WTC11 (cell line): ENCODE measurements around the gene RND1. TPM values are rescaled to one million over a fixed set of nuclear protein-coding genes. Genes with fewer than 3 reads are reported as not detected.
A peak's percentile ranks its signal among the peaks of the same experiment; 100 is the strongest.
"Not testable (repeated sequence)": the region's sequence is repeated elsewhere in the genome, so short reads cannot be mapped to it uniquely, and the experiment has no call there.

Source experiments
- ATAC-seq: fragments of 200-7000 bp; cut with Tn5 transposase; 2 replicates; pipeline ENCODE4 v1.10.0; 2021; ENCODE audit warnings: mild to moderate bottlenecking, moderate library complexity
- CTCF ChIA-PET: fragments of 300-600 bp; sonication (Branson Sonifier 250); formaldehyde crosslinking; loops from one replicate; lab custom pipeline; 2021; ENCODE audit warnings: antibody characterized with exemption; lab: Charles Lee
- POLR2A ChIA-PET: fragments of 350-600 bp; sonication (Branson Sonifier 250); formaldehyde crosslinking; loops from one replicate; lab custom pipeline; 2021; ENCODE audit warnings: antibody characterized with exemption; lab: Charles Lee
- DNase-seq: peaks from one replicate; pipeline ENCODE4 v3.0.0; 2021; ENCODE audit warnings: low spot score
- H3K27ac Mint-ChIP-seq: 2 replicates; pipeline ENCODE4 v1.8.0; 2021; ENCODE audit warnings: mixed read lengths
- H3K27me3 Mint-ChIP-seq: 2 replicates; pipeline ENCODE4 v1.8.0; 2021; ENCODE audit warnings: low read depth, mild to moderate bottlenecking, moderate library complexity, mixed read lengths
- H3K36me3 Mint-ChIP-seq: 2 replicates; pipeline ENCODE4 v1.8.0; 2021; ENCODE audit warnings: mixed read lengths
- H3K4me1 Mint-ChIP-seq: 2 replicates; pipeline ENCODE4 v1.8.0; 2022; ENCODE audit warnings: mixed read lengths
- H3K4me3 Mint-ChIP-seq: 2 replicates; pipeline ENCODE4 v1.8.0; 2021; ENCODE audit warnings: mild to moderate bottlenecking, moderate library complexity, mixed read lengths
- H3K9me3 Mint-ChIP-seq: 2 replicates; pipeline ENCODE4 v1.8.0; 2021; ENCODE audit warnings: mixed read lengths
- CBFB ChIP-seq: sonication (generic); formaldehyde crosslinking; IDR thresholded peaks from 2 replicates; pipeline ENCODE4 v1.8.1; 2022; ENCODE audit warnings: mild to moderate bottlenecking, low read depth, missing genetic modification reagents
- EMX1 ChIP-seq: fragments of 250-450 bp; sonication (Bioruptor Pico); IDR thresholded peaks from 2 replicates; pipeline ENCODE4 v1.8.0; 2021; ENCODE audit warnings: mild to moderate bottlenecking
- ETV6 ChIP-seq: sonication (generic); formaldehyde crosslinking; IDR thresholded peaks from 2 replicates; pipeline ENCODE4 v1.8.1; 2022; ENCODE audit warnings: mild to moderate bottlenecking, missing genetic modification reagents
- GABPB1 ChIP-seq: sonication (generic); formaldehyde crosslinking; IDR thresholded peaks from 2 replicates; pipeline ENCODE4 v1.8.1; 2023; ENCODE audit warnings: mild to moderate bottlenecking, missing genetic modification reagents
- GRHL2 ChIP-seq: fragments of 250-450 bp; sonication (Bioruptor Pico); IDR thresholded peaks from 2 replicates; pipeline ENCODE4 v1.8.0; 2022; ENCODE audit warnings: mild to moderate bottlenecking, moderate library complexity; ENCODE audit not compliant: insufficient replicate concordance, severe bottlenecking
- PRRX2 ChIP-seq: fragments of 250-450 bp; sonication (Bioruptor Pico); IDR thresholded peaks from 2 replicates; pipeline ENCODE4 v1.8.0; 2021; ENCODE audit warnings: mild to moderate bottlenecking
- TEAD4 ChIP-seq: sonication (generic); formaldehyde crosslinking; IDR thresholded peaks from 2 replicates; pipeline ENCODE4 v1.8.0; 2022; ENCODE audit warnings: mild to moderate bottlenecking, missing genetic modification reagents
- ZBTB21 ChIP-seq: sonication (generic); formaldehyde crosslinking; IDR thresholded peaks from 2 replicates; pipeline ENCODE4 v1.8.1; 2023; ENCODE audit warnings: mild to moderate bottlenecking, missing genetic modification reagents, borderline replicate concordance
- ZNF423 ChIP-seq: fragments of 250-450 bp; sonication (Bioruptor Pico); IDR thresholded peaks from 2 replicates; pipeline ENCODE4 v2.1.2; 2022; ENCODE audit warnings: mild to moderate bottlenecking, moderate library complexity
- total RNA-seq: library from RNA; stranded (reverse); gene quantifications from 3 replicates; pipeline ENCODE4 v1.2.3, GENCODE V29; 2021
- TF ChIP-seq, protein P1 (sequence below): sonication (generic); formaldehyde crosslinking; IDR thresholded peaks from 2 replicates; pipeline ENCODE4 v1.8.1; 2023; ENCODE audit warnings: mild to moderate bottlenecking, missing genetic modification reagents
- TF ChIP-seq, protein P2 (sequence below): sonication (generic); formaldehyde crosslinking; IDR thresholded peaks from 2 replicates; pipeline ENCODE4 v1.8.1; 2023; ENCODE audit warnings: mild to moderate bottlenecking, missing genetic modification reagents
- TF ChIP-seq, protein P3 (sequence below): sonication (generic); formaldehyde crosslinking; IDR thresholded peaks from 2 replicates; pipeline ENCODE4 v1.8.1; 2023; ENCODE audit warnings: mild to moderate bottlenecking, missing genetic modification reagents, borderline replicate concordance
- TF ChIP-seq, protein P4 (sequence below): sonication (generic); formaldehyde crosslinking; IDR thresholded peaks from 2 replicates; pipeline ENCODE4 v1.8.0; 2023; ENCODE audit warnings: missing genetic modification reagents, mild to moderate bottlenecking, borderline replicate concordance

RND1 gene
- total RNA-seq, 1 experiment from 2014 or later, result 7.6 TPM

DNA sequence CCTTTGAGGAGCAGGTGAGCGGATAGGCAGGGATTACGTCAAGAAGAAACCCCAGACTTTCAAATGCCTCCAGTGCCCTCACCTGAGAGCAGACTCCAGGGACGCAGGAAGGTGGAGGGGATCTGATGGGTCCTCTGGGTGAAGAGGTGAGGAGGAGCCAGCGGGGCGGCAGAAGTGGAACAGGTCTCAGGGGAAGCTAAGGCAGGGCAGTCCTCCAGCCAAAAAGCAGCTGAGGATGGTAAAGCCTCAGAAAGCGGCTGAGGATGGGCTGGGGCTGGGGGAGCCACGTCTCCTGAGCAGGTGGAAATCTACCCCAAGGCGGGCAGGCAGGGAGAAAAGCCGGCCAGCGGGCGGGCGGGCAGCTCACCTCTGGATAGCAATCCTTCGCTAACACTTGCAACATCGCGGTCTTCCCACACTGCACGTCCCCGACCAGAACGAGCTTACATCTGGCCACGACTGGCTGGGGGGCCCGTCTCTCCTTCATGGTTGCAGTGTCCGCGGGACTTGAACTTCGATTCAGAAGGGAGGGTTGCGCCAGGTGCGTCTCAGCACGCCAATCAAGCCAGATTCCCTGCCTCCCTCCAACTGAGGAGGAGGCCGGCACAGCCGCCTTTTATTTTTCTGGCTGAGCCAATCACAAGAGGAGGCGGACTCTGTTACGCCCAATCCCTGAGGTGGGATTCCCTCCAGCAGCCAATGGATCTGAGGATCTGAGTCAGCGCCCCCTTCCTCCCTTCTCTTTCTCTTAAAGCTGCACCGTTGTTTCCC, at the start of gene RND1 (continued):
- TF ChIP-seq, protein P1, sequence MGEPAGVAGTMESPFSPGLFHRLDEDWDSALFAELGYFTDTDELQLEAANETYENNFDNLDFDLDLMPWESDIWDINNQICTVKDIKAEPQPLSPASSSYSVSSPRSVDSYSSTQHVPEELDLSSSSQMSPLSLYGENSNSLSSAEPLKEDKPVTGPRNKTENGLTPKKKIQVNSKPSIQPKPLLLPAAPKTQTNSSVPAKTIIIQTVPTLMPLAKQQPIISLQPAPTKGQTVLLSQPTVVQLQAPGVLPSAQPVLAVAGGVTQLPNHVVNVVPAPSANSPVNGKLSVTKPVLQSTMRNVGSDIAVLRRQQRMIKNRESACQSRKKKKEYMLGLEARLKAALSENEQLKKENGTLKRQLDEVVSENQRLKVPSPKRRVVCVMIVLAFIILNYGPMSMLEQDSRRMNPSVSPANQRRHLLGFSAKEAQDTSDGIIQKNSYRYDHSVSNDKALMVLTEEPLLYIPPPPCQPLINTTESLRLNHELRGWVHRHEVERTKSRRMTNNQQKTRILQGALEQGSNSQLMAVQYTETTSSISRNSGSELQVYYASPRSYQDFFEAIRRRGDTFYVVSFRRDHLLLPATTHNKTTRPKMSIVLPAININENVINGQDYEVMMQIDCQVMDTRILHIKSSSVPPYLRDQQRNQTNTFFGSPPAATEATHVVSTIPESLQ, result no peak
- TF ChIP-seq, protein P2, sequence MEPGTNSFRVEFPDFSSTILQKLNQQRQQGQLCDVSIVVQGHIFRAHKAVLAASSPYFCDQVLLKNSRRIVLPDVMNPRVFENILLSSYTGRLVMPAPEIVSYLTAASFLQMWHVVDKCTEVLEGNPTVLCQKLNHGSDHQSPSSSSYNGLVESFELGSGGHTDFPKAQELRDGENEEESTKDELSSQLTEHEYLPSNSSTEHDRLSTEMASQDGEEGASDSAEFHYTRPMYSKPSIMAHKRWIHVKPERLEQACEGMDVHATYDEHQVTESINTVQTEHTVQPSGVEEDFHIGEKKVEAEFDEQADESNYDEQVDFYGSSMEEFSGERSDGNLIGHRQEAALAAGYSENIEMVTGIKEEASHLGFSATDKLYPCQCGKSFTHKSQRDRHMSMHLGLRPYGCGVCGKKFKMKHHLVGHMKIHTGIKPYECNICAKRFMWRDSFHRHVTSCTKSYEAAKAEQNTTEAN, result no peak
- TF ChIP-seq EMX1 (CRISPR knock-in tag), result peak; percentile 60; the same call in 1 of the 2 replicates

DNA sequence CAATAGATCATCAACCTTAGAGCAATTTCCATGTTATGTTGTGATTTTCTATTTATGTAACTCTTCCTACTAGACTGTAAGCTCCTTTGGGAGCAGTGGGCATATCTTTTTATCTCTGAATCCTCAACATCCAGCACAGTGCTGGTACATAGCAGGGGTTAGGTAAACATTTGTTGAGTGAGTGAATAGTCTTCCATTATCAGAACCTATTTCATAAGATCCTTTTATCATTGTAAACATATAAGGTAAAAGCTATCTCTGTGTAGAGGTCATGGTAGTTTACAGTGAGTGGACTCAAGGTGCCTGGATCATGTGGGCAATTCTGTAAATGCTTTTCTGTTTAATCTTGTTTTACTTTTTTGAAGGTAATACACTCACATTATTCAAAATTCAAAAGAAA, 44.5 kb upstream of the RND1 start:
- TF ChIP-seq GABPB1 (CRISPR knock-in tag), result peak; percentile 31; the same call in 1 of the 2 replicates
- TF ChIP-seq, protein P3, sequence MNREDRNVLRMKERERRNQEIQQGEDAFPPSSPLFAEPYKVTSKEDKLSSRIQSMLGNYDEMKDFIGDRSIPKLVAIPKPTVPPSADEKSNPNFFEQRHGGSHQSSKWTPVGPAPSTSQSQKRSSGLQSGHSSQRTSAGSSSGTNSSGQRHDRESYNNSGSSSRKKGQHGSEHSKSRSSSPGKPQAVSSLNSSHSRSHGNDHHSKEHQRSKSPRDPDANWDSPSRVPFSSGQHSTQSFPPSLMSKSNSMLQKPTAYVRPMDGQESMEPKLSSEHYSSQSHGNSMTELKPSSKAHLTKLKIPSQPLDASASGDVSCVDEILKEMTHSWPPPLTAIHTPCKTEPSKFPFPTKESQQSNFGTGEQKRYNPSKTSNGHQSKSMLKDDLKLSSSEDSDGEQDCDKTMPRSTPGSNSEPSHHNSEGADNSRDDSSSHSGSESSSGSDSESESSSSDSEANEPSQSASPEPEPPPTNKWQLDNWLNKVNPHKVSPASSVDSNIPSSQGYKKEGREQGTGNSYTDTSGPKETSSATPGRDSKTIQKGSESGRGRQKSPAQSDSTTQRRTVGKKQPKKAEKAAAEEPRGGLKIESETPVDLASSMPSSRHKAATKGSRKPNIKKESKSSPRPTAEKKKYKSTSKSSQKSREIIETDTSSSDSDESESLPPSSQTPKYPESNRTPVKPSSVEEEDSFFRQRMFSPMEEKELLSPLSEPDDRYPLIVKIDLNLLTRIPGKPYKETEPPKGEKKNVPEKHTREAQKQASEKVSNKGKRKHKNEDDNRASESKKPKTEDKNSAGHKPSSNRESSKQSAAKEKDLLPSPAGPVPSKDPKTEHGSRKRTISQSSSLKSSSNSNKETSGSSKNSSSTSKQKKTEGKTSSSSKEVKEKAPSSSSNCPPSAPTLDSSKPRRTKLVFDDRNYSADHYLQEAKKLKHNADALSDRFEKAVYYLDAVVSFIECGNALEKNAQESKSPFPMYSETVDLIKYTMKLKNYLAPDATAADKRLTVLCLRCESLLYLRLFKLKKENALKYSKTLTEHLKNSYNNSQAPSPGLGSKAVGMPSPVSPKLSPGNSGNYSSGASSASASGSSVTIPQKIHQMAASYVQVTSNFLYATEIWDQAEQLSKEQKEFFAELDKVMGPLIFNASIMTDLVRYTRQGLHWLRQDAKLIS (CRISPR knock-in tag), result no peak
- TF ChIP-seq ETV6 (CRISPR knock-in tag), result no peak
- TF ChIP-seq GRHL2, result no peak
- no peak for TF ChIP-seq ZNF423 (CRISPR knock-in tag)
- no peak for TF ChIP-seq ZBTB21 (CRISPR knock-in tag)
- TF ChIP-seq CBFB (CRISPR knock-in tag), result no peak
- TF ChIP-seq PRRX2, result no peak
- H3K27ac Mint-ChIP-seq, result no peak overlapping the region
- CTCF ChIA-PET, result interaction anchor here (1.7 kb wide), 1 partner anchor 57 kb away, joined by 5 read pairs; no protein-coding TSS in a partner anchor
- peaks cover 9% of the 10 kb centered on the region for H3K27me3 Mint-ChIP-seq
- H3K9me3 Mint-ChIP-seq, result no peaks in the 10 kb centered on the region
- POLR2A ChIA-PET, result no interaction called here
- ATAC-seq (no peak), DNase-seq (no peak)
- no peaks in the 10 kb centered on the region for H3K36me3 Mint-ChIP-seq
- H3K4me1 Mint-ChIP-seq, result no peaks in the 10 kb centered on the region
- H3K4me3 Mint-ChIP-seq, result no peak overlapping the region

DNA sequence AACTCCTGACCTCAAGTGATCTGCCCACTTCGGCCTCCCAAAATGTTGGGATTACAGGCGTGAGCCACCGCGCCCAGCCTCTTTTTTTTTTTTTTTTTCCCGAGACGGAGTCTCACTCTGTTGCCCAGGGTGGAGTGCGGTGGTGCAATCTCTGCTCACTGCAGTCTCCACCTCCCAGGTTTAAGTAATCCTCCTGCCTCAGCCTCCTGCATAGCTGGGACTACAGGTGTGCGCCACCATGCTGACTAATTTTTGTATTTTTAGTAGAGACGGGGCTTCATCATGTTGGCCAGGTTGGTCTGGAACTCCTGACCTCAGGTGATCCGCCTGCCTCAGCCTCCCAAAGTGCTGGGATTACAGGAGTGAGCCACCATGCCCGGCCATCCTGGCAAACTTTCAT, 44.0 kb upstream of the RND1 start:
- H3K4me3 Mint-ChIP-seq, ATAC-seq, DNase-seq, H3K9me3 Mint-ChIP-seq, H3K36me3 Mint-ChIP-seq, H3K27ac Mint-ChIP-seq, H3K4me1 Mint-ChIP-seq: not testable (repeated sequence)
- ChIA-PET POLR2A (interaction anchor here (0.7 kb wide), 1 partner anchor 78 kb away, joined by 7 read pairs; no protein-coding TSS in a partner anchor), CTCF (interaction anchor here (1.7 kb wide), 1 partner anchor 57 kb away, joined by 5 read pairs; no protein-coding TSS in a partner anchor)
- peaks cover 12% of the 10 kb centered on the region for H3K27me3 Mint-ChIP-seq

DNA sequence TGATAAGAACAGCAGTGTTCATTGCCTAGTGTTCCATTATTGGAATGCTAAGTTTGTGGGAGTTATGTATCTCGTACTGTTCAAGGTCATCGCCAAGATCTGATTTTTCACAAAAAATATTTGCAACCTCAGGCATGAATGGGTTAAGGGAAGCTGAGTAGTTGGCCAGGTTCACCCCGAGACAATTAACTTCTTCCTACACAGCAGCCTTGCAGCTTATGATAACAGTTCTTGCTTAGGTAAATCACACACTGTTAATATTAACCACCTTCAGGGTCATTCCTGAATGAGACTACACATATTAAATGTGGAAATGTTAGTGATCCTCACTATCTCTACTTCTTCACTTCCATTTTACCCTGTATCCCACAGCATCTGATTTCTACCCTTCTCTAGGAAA, 41.6 kb upstream of the RND1 start:
- TF ChIP-seq, protein P4, sequence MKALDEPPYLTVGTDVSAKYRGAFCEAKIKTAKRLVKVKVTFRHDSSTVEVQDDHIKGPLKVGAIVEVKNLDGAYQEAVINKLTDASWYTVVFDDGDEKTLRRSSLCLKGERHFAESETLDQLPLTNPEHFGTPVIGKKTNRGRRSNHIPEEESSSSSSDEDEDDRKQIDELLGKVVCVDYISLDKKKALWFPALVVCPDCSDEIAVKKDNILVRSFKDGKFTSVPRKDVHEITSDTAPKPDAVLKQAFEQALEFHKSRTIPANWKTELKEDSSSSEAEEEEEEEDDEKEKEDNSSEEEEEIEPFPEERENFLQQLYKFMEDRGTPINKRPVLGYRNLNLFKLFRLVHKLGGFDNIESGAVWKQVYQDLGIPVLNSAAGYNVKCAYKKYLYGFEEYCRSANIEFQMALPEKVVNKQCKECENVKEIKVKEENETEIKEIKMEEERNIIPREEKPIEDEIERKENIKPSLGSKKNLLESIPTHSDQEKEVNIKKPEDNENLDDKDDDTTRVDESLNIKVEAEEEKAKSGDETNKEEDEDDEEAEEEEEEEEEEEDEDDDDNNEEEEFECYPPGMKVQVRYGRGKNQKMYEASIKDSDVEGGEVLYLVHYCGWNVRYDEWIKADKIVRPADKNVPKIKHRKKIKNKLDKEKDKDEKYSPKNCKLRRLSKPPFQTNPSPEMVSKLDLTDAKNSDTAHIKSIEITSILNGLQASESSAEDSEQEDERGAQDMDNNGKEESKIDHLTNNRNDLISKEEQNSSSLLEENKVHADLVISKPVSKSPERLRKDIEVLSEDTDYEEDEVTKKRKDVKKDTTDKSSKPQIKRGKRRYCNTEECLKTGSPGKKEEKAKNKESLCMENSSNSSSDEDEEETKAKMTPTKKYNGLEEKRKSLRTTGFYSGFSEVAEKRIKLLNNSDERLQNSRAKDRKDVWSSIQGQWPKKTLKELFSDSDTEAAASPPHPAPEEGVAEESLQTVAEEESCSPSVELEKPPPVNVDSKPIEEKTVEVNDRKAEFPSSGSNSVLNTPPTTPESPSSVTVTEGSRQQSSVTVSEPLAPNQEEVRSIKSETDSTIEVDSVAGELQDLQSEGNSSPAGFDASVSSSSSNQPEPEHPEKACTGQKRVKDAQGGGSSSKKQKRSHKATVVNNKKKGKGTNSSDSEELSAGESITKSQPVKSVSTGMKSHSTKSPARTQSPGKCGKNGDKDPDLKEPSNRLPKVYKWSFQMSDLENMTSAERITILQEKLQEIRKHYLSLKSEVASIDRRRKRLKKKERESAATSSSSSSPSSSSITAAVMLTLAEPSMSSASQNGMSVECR (CRISPR knock-in tag), result no peak
- no peak for TF ChIP-seq TEAD4 (CRISPR knock-in tag)
- no peak for ATAC-seq
- H3K4me1 Mint-ChIP-seq, result 0 out of 2 replicates have a peak, but pooled peaks cover 3% of the 10 kb centered on the region
- H3K4me3 Mint-ChIP-seq, result no peak overlapping the region
- ChIA-PET CTCF (interaction anchor here (9.4 kb wide), 1 partner anchor 17 kb away, joined by 126 read pairs; no protein-coding TSS in a partner anchor), POLR2A (no interaction called here)
- peaks cover 14% of the 10 kb centered on the region for H3K27me3 Mint-ChIP-seq
- no peak for DNase-seq
- no peaks in the 10 kb centered on the region for H3K36me3 Mint-ChIP-seq
- H3K27ac Mint-ChIP-seq, result no peak overlapping the region
- H3K9me3 Mint-ChIP-seq, result no peaks in the 10 kb centered on the region
